ENCODE measurements around the gene POLR3C.
A peak's percentile ranks its signal among the peaks of the same experiment; 100 is the strongest.

The POLR3C gene

GRCh38 chr1:145871994-145872924, 48.3 kb downstream of the POLR3C start:
- no peak for DNase-seq

- no peak for DNase-seq
Observed at GRCh38 chr1:145874646-145875045, 50.6 kb downstream of the POLR3C start.

GRCh38 chr1:145877923-145878486, 54.0 kb downstream of the POLR3C start:
- DNase-seq: no peak

- DNase-seq: peak; percentile 32 to 46
Observed at GRCh38 chr1:145878724-145879123, 54.7 kb downstream of the POLR3C start.

- peak; percentile 95 for DNase-seq
Observed at GRCh38 chr1:145879775-145880174, 55.8 kb downstream of the POLR3C start.

- DNase-seq: no peak
Observed at GRCh38 chr1:145884675-145885074, 60.7 kb downstream of the POLR3C start.

- DNase-seq: peak; percentile 86 to 92
Observed at GRCh38 chr1:145885738-145886287, 61.8 kb downstream of the POLR3C start, which contains the start of gene ANKRD35. Gene ANKRD35, minus strand, starts transcription at chr1:145885866. Its CDS starts 108 bp downstream, at chr1:145885758.

- DNase-seq: no peak
Observed at GRCh38 chr1:145886390-145886789, 62.4 kb downstream of the POLR3C start.

- no peak for DNase-seq
Observed at GRCh38 chr1:145886816-145887215, 62.8 kb downstream of the POLR3C start.

- no peak for DNase-seq
Observed at GRCh38 chr1:145887631-145888030, 63.6 kb downstream of the POLR3C start.

GRCh38 chr1:145889722-145890121, 65.7 kb downstream of the POLR3C start:
- peak; percentile 73 to 79 for DNase-seq

GRCh38 chr1:145891143-145891542, 67.1 kb downstream of the POLR3C start:
- DNase-seq: no peak

- peak; percentile 98 to 99 for DNase-seq
Observed at GRCh38 chr1:145891587-145892485, 67.8 kb downstream of the POLR3C start.

GRCh38 chr1:145892486-145893087, 68.6 kb downstream of the POLR3C start:
- no peak for DNase-seq

GRCh38 chr1:145893306-145894055, 69.5 kb downstream of the POLR3C start:
- no peak for DNase-seq
